H9 (cell line): ENCODE data around the gene SLC13A1. TPM values are rescaled to one million over a fixed set of nuclear protein-coding genes. Genes with fewer than 3 reads are reported as not detected.

Source experiments
- DNase-seq: peaks from one replicate; pipeline ENCODE4 v3.0.0-alpha.2; 2017
- H2AFZ ChIP-seq: one replicate; pipeline ENCODE4 v1.6.1; 2013; ENCODE audit warnings: mild to moderate bottlenecking, low read length, control low read depth, moderate library complexity
- H2AK5ac ChIP-seq: 2 replicates; pipeline ENCODE4 v1.6.1; 2013; ENCODE audit warnings: low read length, control low read depth, mixed read lengths; ENCODE audit not compliant: insufficient read length
- H2BK120ac ChIP-seq: one replicate; pipeline ENCODE4 v1.6.1; 2013; ENCODE audit warnings: low read depth, mild to moderate bottlenecking, low read length, control low read depth, inconsistent platforms; ENCODE audit not compliant: poor library complexity, severe bottlenecking
- H2BK12ac ChIP-seq: 2 replicates; pipeline ENCODE4 v1.6.1; 2013; ENCODE audit warnings: low read length, control low read depth, mixed read lengths, low read depth; ENCODE audit not compliant: insufficient read length
- H2BK15ac ChIP-seq: 2 replicates; pipeline ENCODE4 v1.6.1; 2013; ENCODE audit warnings: low read depth, low read length, control low read depth
- H2BK20ac ChIP-seq: one replicate; pipeline ENCODE4 v1.6.1; 2013; ENCODE audit warnings: low read depth, mild to moderate bottlenecking, low read length, control low read depth, inconsistent platforms; ENCODE audit not compliant: poor library complexity, severe bottlenecking
- H2BK5ac ChIP-seq: 2 replicates; pipeline ENCODE4 v1.6.1; 2013; ENCODE audit warnings: low read length, control low read depth, mixed read lengths; ENCODE audit not compliant: insufficient read length
- H3K14ac ChIP-seq: 2 replicates; pipeline ENCODE4 v1.6.1; 2013; ENCODE audit warnings: low read length, control low read depth; ENCODE audit not compliant: insufficient read depth
- H3K18ac ChIP-seq: 2 replicates; pipeline ENCODE4 v1.6.1; 2013; ENCODE audit warnings: low read depth, mild to moderate bottlenecking, mixed read lengths, low read length, control low read depth; ENCODE audit not compliant: insufficient read length
- H3K23ac ChIP-seq: 2 replicates; pipeline ENCODE4 v1.6.1; 2013; ENCODE audit warnings: low read length, control low read depth, mixed read lengths, low read depth; ENCODE audit not compliant: insufficient read length
- H3K23me2 ChIP-seq: 2 replicates; pipeline ENCODE4 v1.6.1; 2013; ENCODE audit warnings: low read depth, mild to moderate bottlenecking, mixed read lengths, low read length, control low read depth; ENCODE audit not compliant: insufficient read length, poor library complexity, severe bottlenecking
- H3K27ac ChIP-seq: 2 replicates; pipeline ENCODE4 v1.5.1; 2013; ENCODE audit warnings: low read length, control low read depth, mixed read lengths, low read depth; ENCODE audit not compliant: insufficient read length
- H3K27me3 ChIP-seq: 2 replicates; pipeline ENCODE4 v1.6.1; 2013; ENCODE audit warnings: low read length, control low read depth, inconsistent platforms; ENCODE audit not compliant: insufficient read depth
- H3K4ac ChIP-seq: 2 replicates; pipeline ENCODE4 v1.6.1; 2013; ENCODE audit warnings: low read depth, mild to moderate bottlenecking, control low read depth, inconsistent platforms, low read length, moderate library complexity
- H3K4me1 ChIP-seq: 2 replicates; pipeline ENCODE4 v1.6.1; 2013; ENCODE audit warnings: low read length, control low read depth, inconsistent platforms; ENCODE audit not compliant: insufficient read depth
- H3K4me2 ChIP-seq: 2 replicates; pipeline ENCODE4 v1.6.1; 2013; ENCODE audit warnings: low read length, control low read depth, mixed read lengths; ENCODE audit not compliant: insufficient read length, insufficient read depth
- H3K56ac ChIP-seq: 2 replicates; pipeline ENCODE4 v1.6.1; 2013; ENCODE audit warnings: low read depth, mild to moderate bottlenecking, mixed read lengths, low read length, control low read depth; ENCODE audit not compliant: insufficient read length
- H3K79me1 ChIP-seq: 2 replicates; pipeline ENCODE4 v1.6.1; 2013; ENCODE audit warnings: low read depth, mild to moderate bottlenecking, moderate library complexity, low read length, control low read depth, inconsistent platforms; ENCODE audit not compliant: insufficient read depth, poor library complexity, severe bottlenecking
- H3K79me2 ChIP-seq: 2 replicates; pipeline ENCODE4 v1.6.1; 2013; ENCODE audit warnings: low read length, control low read depth, inconsistent platforms; ENCODE audit not compliant: insufficient read depth
- H3K9ac ChIP-seq: 2 replicates; pipeline ENCODE4 v1.6.1; 2013; ENCODE audit warnings: low read length, control low read depth, mixed read lengths; ENCODE audit not compliant: insufficient read length; ENCODE audit errors: extremely low read depth
- H3K9me3 ChIP-seq: one replicate; pipeline ENCODE4 v1.6.1; 2013; ENCODE audit warnings: low read depth, low read length, inconsistent platforms; ENCODE audit not compliant: control insufficient read depth
- H3T11ph ChIP-seq: one replicate; pipeline ENCODE4 v1.6.1; 2013; ENCODE audit warnings: mild to moderate bottlenecking, low read length, control low read depth, inconsistent platforms
- H4K20me1 ChIP-seq: one replicate; pipeline ENCODE4 v1.6.1; 2013; ENCODE audit not compliant: control insufficient read depth, insufficient read length, insufficient read depth
- H4K5ac ChIP-seq: 2 replicates; pipeline ENCODE4 v1.6.1; 2013; ENCODE audit warnings: low read depth, mild to moderate bottlenecking, mixed read lengths, low read length, control low read depth; ENCODE audit not compliant: insufficient read length
- H4K8ac ChIP-seq: replicated peaks from 2 replicates; pipeline ENCODE4 v1.6.1; 2013; ENCODE audit warnings: low read length, control low read depth, mixed read lengths, low read depth; ENCODE audit not compliant: insufficient read length
- H4K91ac ChIP-seq: 2 replicates; pipeline ENCODE4 v1.6.1; 2013; ENCODE audit warnings: low read depth, mild to moderate bottlenecking, moderate library complexity, mixed read lengths, low read length, control low read depth; ENCODE audit not compliant: insufficient read length
- H3K27ac Mint-ChIP-seq, 3 experiments: 2 replicates in 2 of 3; 3 replicates in 1 of 3; pipeline ENCODE4 v1.8.0; 2020 to 2021; ENCODE audit warnings: mixed read lengths in 3 of 3, mild to moderate bottlenecking in 1 of 3, moderate library complexity in 1 of 3
- H3K27me3 Mint-ChIP-seq: 2 replicates; pipeline ENCODE4 v1.8.0; 2021; ENCODE audit warnings: low read depth, mild to moderate bottlenecking, moderate library complexity, mixed read lengths
- H3K36me3 Mint-ChIP-seq, 3 experiments: 2 replicates in 2 of 3; 3 replicates in 1 of 3; pipeline ENCODE4 v1.8.0; 2020 to 2021; ENCODE audit warnings: low read depth in 3 of 3, mixed read lengths in 3 of 3; ENCODE audit not compliant: insufficient read depth in 1 of 3
- H3K4me1 Mint-ChIP-seq, 2 experiments: 2 replicates each; pipeline ENCODE4 v1.8.0; 2020; ENCODE audit warnings: mixed read lengths in 2 of 2
- H3K4me3 Mint-ChIP-seq, 2 experiments: 2 replicates in 1 of 2; 3 replicates in 1 of 2; pipeline ENCODE4 v1.8.0; 2020 to 2021; ENCODE audit warnings: mild to moderate bottlenecking in 2 of 2, mixed read lengths in 2 of 2, moderate library complexity in 1 of 2
- H3K9me3 Mint-ChIP-seq, 2 experiments: 2 replicates in 1 of 2; 3 replicates in 1 of 2; pipeline ENCODE4 v1.8.0; 2020; ENCODE audit warnings: mild to moderate bottlenecking in 2 of 2, mixed read lengths in 2 of 2, moderate library complexity in 1 of 2
- WGBS: extraction: QIAGEN DNeasy Blood & Tissue Kit; methylation state at CpG from one replicate; pipeline ENCODE4 v1.1.7; 2013; ENCODE audit warnings: missing lambda C conversion rate, low lambda C conversion rate, mixed read lengths; ENCODE audit not compliant: insufficient read length; ENCODE audit errors: extremely low coverage; 5-methylcytosine and 5-hydroxymethylcytosine counted together
- total RNA-seq: library from RNA; stranded (reverse); gene quantifications from 2 replicates; pipeline ENCODE4 v1.2.1, GENCODE V29; 2021
- TF ChIP-seq, protein P1 (sequence below): fragments of 200-600 bp; sonication (generic); conservative IDR thresholded peaks from 3 replicates; pipeline ENCODE4 v1.8.0; 2021; ENCODE audit warnings: antibody characterized with exemption, mild to moderate bottlenecking

The SLC13A1 gene
- total RNA-seq, 1 experiment from 2014 or later, result not detected

GRCh38 chr7:123198111-123198510 is 1.7 kb downstream of the SLC13A1 start:
- H3K4me1 ChIP-seq, result no peaks in the 10 kb centered on the region; the same call in 1 of the 2 replicates
- H3K23me2 ChIP-seq, result no peaks in the 10 kb centered on the region
- no peak overlapping the region for H3T11ph ChIP-seq
- H3K18ac ChIP-seq, result no peak overlapping the region
- H3K36me3 Mint-ChIP-seq, result no peaks in the 10 kb centered on the region
- WGBS, result no CpG with 5 or more reads among the region's 2 CpGs
- H3K9me3 ChIP-seq, result no peaks in the 10 kb centered on the region
- H2BK120ac ChIP-seq, result no peak overlapping the region
- no peak overlapping the region for H4K91ac ChIP-seq
- H3K79me1 ChIP-seq, result no peaks in the 10 kb centered on the region
- H3K27me3 Mint-ChIP-seq, result no peaks in the 10 kb centered on the region
- H4K8ac ChIP-seq, result no peak overlapping the region
- H2BK15ac ChIP-seq, result no peak overlapping the region
- H3K27me3 ChIP-seq, result no peaks in the 10 kb centered on the region
- no peak overlapping the region for H3K4me2 ChIP-seq
- TF ChIP-seq, protein P1, sequence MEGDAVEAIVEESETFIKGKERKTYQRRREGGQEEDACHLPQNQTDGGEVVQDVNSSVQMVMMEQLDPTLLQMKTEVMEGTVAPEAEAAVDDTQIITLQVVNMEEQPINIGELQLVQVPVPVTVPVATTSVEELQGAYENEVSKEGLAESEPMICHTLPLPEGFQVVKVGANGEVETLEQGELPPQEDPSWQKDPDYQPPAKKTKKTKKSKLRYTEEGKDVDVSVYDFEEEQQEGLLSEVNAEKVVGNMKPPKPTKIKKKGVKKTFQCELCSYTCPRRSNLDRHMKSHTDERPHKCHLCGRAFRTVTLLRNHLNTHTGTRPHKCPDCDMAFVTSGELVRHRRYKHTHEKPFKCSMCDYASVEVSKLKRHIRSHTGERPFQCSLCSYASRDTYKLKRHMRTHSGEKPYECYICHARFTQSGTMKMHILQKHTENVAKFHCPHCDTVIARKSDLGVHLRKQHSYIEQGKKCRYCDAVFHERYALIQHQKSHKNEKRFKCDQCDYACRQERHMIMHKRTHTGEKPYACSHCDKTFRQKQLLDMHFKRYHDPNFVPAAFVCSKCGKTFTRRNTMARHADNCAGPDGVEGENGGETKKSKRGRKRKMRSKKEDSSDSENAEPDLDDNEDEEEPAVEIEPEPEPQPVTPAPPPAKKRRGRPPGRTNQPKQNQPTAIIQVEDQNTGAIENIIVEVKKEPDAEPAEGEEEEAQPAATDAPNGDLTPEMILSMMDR, result no peak
- no peaks in the 10 kb centered on the region for H3K4me1 Mint-ChIP-seq
- H3K9me3 Mint-ChIP-seq, result no peaks in the 10 kb centered on the region
- H3K27ac ChIP-seq, result no peak overlapping the region
- no peak overlapping the region; a peak in 1 of 7 replicates for H3K27ac Mint-ChIP-seq
- H3K4me3 Mint-ChIP-seq, result no peak overlapping the region
- H3K14ac ChIP-seq, result no peak overlapping the region
- no peak overlapping the region for H3K23ac ChIP-seq
- H3K56ac ChIP-seq, result no peak overlapping the region
- H3K79me2 ChIP-seq, result no peaks in the 10 kb centered on the region
- H3K4ac ChIP-seq, result no peak overlapping the region
- no peak overlapping the region for H4K5ac ChIP-seq
- H2BK20ac ChIP-seq, result no peak overlapping the region
- no peak overlapping the region for H2AFZ ChIP-seq
- no peak overlapping the region for H3K9ac ChIP-seq
- H4K20me1 ChIP-seq, result no peaks in the 10 kb centered on the region
- no peak overlapping the region for H2AK5ac ChIP-seq
- H2BK5ac ChIP-seq, result no peak overlapping the region
- H2BK12ac ChIP-seq, result no peak overlapping the region
- DNase-seq, result no peak
